Measurements from ENCODE around the gene HOXB2.

DNA sequence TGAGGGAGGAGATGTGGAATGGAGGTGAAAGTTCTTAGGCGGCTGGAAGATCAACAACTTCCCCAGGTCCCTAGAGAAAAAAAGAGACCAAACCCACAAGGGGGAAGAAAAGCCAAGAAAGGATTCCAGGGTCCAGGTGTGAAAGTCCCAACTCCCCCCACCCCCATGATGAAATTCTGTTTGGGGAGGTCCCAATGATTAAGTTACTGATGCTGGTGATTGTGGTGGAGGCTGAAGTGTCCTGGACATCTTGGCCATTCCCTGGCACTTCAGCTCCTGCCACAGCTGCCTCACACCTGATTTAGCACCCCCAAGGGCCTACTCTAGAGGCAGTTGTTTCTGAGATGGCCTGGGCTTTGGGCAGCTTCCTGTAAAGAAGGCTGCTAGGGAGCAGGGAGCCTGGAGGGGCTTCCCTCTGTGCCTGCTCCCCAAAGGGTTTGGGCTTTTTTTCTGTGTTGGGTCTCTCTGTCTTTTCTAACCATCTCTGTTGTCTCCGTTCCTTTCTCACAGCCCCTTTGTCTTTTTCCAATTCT is 20.2 kb upstream of the HOXB2 start:
- TF ChIP-seq, protein P1, sequence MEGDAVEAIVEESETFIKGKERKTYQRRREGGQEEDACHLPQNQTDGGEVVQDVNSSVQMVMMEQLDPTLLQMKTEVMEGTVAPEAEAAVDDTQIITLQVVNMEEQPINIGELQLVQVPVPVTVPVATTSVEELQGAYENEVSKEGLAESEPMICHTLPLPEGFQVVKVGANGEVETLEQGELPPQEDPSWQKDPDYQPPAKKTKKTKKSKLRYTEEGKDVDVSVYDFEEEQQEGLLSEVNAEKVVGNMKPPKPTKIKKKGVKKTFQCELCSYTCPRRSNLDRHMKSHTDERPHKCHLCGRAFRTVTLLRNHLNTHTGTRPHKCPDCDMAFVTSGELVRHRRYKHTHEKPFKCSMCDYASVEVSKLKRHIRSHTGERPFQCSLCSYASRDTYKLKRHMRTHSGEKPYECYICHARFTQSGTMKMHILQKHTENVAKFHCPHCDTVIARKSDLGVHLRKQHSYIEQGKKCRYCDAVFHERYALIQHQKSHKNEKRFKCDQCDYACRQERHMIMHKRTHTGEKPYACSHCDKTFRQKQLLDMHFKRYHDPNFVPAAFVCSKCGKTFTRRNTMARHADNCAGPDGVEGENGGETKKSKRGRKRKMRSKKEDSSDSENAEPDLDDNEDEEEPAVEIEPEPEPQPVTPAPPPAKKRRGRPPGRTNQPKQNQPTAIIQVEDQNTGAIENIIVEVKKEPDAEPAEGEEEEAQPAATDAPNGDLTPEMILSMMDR (IDR thresholded peaks at IDR 0.05): no peak
- TF ChIP-seq POLR2A (IDR thresholded peaks at IDR 0.05): no peak

All from esophagus squamous epithelium (tissue), 4 donors.